Measurements from ENCODE around the gene YPEL1.

DNA sequence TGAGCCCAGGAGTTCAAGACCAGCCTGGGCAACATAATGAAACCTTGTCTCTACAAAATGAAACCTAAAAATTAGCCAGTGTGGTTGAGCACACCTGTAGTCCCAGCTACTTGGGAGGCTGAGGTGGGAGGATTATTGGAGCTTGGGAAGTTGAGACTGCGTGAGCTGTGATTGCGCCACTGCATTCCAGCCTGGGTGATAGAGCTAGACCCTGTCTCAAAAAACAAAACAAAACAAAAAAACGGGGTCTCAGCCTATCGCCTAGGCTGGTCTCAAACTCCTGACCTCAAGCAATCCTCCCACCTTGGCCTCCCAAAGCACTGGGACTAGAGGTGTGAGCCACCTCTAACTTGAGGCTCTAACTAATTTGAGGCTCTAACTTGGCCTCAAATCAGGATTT, 56.2 kb downstream of the YPEL1 start:
- TF ChIP-seq, protein P1, sequence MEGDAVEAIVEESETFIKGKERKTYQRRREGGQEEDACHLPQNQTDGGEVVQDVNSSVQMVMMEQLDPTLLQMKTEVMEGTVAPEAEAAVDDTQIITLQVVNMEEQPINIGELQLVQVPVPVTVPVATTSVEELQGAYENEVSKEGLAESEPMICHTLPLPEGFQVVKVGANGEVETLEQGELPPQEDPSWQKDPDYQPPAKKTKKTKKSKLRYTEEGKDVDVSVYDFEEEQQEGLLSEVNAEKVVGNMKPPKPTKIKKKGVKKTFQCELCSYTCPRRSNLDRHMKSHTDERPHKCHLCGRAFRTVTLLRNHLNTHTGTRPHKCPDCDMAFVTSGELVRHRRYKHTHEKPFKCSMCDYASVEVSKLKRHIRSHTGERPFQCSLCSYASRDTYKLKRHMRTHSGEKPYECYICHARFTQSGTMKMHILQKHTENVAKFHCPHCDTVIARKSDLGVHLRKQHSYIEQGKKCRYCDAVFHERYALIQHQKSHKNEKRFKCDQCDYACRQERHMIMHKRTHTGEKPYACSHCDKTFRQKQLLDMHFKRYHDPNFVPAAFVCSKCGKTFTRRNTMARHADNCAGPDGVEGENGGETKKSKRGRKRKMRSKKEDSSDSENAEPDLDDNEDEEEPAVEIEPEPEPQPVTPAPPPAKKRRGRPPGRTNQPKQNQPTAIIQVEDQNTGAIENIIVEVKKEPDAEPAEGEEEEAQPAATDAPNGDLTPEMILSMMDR (IDR thresholded peaks at IDR 0.05) = no peak
- no peak for TF ChIP-seq EZH2 (IDR thresholded peaks at IDR 0.05; ENCODE audit: borderline replicate concordance, insufficient read depth, low read depth, low read length, poor library complexity, severe bottlenecking)

Data from B cell (primary cell).